Neuronal stem cell (in vitro differentiated cells): Measurements from ENCODE around the gene TGFBR3L.
"Not testable (repeated sequence)": the region's sequence is repeated elsewhere in the genome, so short reads cannot be mapped to it uniquely, and the experiment has no call there.

ENCODE experiments used
- DNase-seq: peaks from one replicate; pipeline ENCODE4 v3.0.0-alpha.2; 2013; ENCODE audit warnings: low spot score
- H2AFZ ChIP-seq: one replicate; pipeline ENCODE4 v1.6.1; 2013; ENCODE audit warnings: mild to moderate bottlenecking, low read length, inconsistent platforms
- H2AK5ac ChIP-seq: 2 replicates; pipeline ENCODE4 v1.6.1; 2013; ENCODE audit warnings: low read depth, mild to moderate bottlenecking, inconsistent platforms, low read length, moderate library complexity, mixed read lengths
- H2BK120ac ChIP-seq: 2 replicates; pipeline ENCODE4 v1.6.1; 2013; ENCODE audit warnings: low read depth, mild to moderate bottlenecking, inconsistent platforms, low read length, moderate library complexity, mixed read lengths
- H2BK12ac ChIP-seq: one replicate; pipeline ENCODE4 v1.6.1; 2013; ENCODE audit warnings: low read length, inconsistent platforms
- H2BK15ac ChIP-seq: 2 replicates; pipeline ENCODE4 v1.6.1; 2013; ENCODE audit warnings: mild to moderate bottlenecking, low read length, inconsistent platforms, mixed read lengths
- H2BK5ac ChIP-seq: one replicate; pipeline ENCODE4 v1.6.1; 2013; ENCODE audit warnings: inconsistent platforms, mild to moderate bottlenecking, low read length, moderate library complexity
- H3K14ac ChIP-seq: one replicate; pipeline ENCODE4 v1.6.1; 2013; ENCODE audit warnings: low read length, inconsistent platforms
- H3K18ac ChIP-seq: 2 replicates; pipeline ENCODE4 v1.6.1; 2013; ENCODE audit warnings: low read length, inconsistent platforms
- H3K23ac ChIP-seq: 2 replicates; pipeline ENCODE4 v1.6.1; 2013; ENCODE audit warnings: low read depth, mild to moderate bottlenecking, mixed read lengths, low read length, inconsistent platforms; ENCODE audit not compliant: poor library complexity
- H3K27ac ChIP-seq: replicated peaks from 3 replicates; pipeline ENCODE4 v1.5.1; 2013; ENCODE audit warnings: low read length, inconsistent platforms
- H3K27me3 ChIP-seq, 3 experiments: 2 replicates each; pipeline ENCODE4 v1.6.1; 2013; ENCODE audit warnings: low read length in 3 of 3, mild to moderate bottlenecking in 2 of 3, inconsistent platforms in 1 of 3, low read depth in 1 of 3, mixed read lengths in 1 of 3, moderate library complexity in 1 of 3; ENCODE audit not compliant: control insufficient read depth in 3 of 3, insufficient read depth in 3 of 3
- H3K36me3 ChIP-seq, 2 donors: replicated peaks in 1 of 2; 2 replicates each; pipeline ENCODE4 v1.6.1; 2013; ENCODE audit warnings: low read length in 2 of 2; ENCODE audit not compliant: control insufficient read depth in 2 of 2, insufficient read depth in 2 of 2
- H3K4ac ChIP-seq: 2 replicates; pipeline ENCODE4 v1.6.1; 2013; ENCODE audit warnings: inconsistent platforms, mild to moderate bottlenecking, low read length, moderate library complexity
- H3K4me1 ChIP-seq, 2 donors: 1 replicate in 1 of 2; 2 replicates in 1 of 2; pipeline ENCODE4 v1.6.1; 2013; ENCODE audit warnings: low read length in 2 of 2, low read depth in 1 of 2; ENCODE audit not compliant: control insufficient read depth in 2 of 2, insufficient read depth in 1 of 2
- H3K4me2 ChIP-seq: one replicate; pipeline ENCODE4 v1.6.1; 2013; ENCODE audit warnings: mild to moderate bottlenecking, low read length, inconsistent platforms; ENCODE audit not compliant: insufficient read depth, poor library complexity, severe bottlenecking
- H3K4me3 ChIP-seq, 2 donors: 2 replicates each; pipeline ENCODE4 v1.5.1; 2013; ENCODE audit warnings: low read length in 2 of 2, mild to moderate bottlenecking in 2 of 2, inconsistent platforms in 1 of 2, moderate library complexity in 1 of 2
- H3K79me1 ChIP-seq: one replicate; pipeline ENCODE4 v1.6.1; 2013; ENCODE audit warnings: low read depth, mild to moderate bottlenecking, inconsistent platforms, low read length, moderate library complexity
- H3K9ac ChIP-seq: one replicate; pipeline ENCODE4 v1.6.1; 2013; ENCODE audit warnings: mild to moderate bottlenecking, low read depth, low read length, inconsistent platforms; ENCODE audit not compliant: poor library complexity
- H3K9me3 ChIP-seq, 2 donors: replicated peaks in 1 of 2; 2 replicates each; pipeline versions ENCODE3 to v1.6.1; 2013; ENCODE audit warnings: low read length in 2 of 2, mild to moderate bottlenecking in 2 of 2, inconsistent platforms in 1 of 2, low read depth in 1 of 2, mixed read lengths in 1 of 2, moderate library complexity in 1 of 2; ENCODE audit not compliant: control insufficient read depth in 2 of 2, insufficient read depth in 1 of 2
- H4K8ac ChIP-seq: one replicate; pipeline ENCODE4 v1.6.1; 2013; ENCODE audit warnings: low read depth, mild to moderate bottlenecking, inconsistent platforms, low read length, moderate library complexity
- H4K91ac ChIP-seq: one replicate; pipeline ENCODE4 v1.6.1; 2013; ENCODE audit warnings: low read length, low read depth, mild to moderate bottlenecking, inconsistent platforms; ENCODE audit not compliant: poor library complexity
- WGBS, 2 donors: extraction: QIAGEN DNeasy Blood & Tissue Kit; methylation state at CpG; one replicate each; pipeline ENCODE4 v1.1.7; 2013; ENCODE audit warnings: missing lambda C conversion rate in 2 of 2, mixed read lengths in 1 of 2; ENCODE audit not compliant: insufficient read length in 2 of 2, insufficient replicate concordance in 1 of 2; ENCODE audit errors: extremely low coverage in 2 of 2; 5-methylcytosine and 5-hydroxymethylcytosine counted together

The TGFBR3L gene

GRCh38 chr19:7917267-7918061, 2.8 kb downstream of the TGFBR3L start:
- Histone ChIP-seq H2BK5ac (peak overlapping the region; percentile 48), H4K91ac (peak overlapping the region; percentile 95), H2AFZ (peak overlapping the region; percentile 91), H3K27ac (no peak overlapping the region), H3K27me3 (peaks cover 22 to 42% (median 22%) of the 10 kb centered on the region in 3 experiments), H3K9ac (peak overlapping the region; percentile 95), H3K4ac (peak overlapping the region; percentile 89), H3K79me1 (peaks cover 6% of the 10 kb centered on the region), H3K9me3 (no peaks in the 10 kb centered on the region), H2BK120ac (peak overlapping the region; percentile 47), H2BK15ac (peak overlapping the region; percentile 78), H3K14ac (peak overlapping the region; percentile 71), H4K8ac (peak overlapping the region; percentile 96), H2BK12ac (peak overlapping the region; percentile 84), H3K4me2 (peak overlapping the region; percentile 98), H3K36me3 (peaks cover 11 to 15% of the 10 kb centered on the region in 2 donors), H3K18ac (peak overlapping the region; percentile 95), H3K23ac (peak overlapping the region; percentile 85), H3K4me3 (peak overlapping the region; percentile 46 to 74), H3K4me1 (peaks cover 18 to 25% of the 10 kb centered on the region in 2 donors), H2AK5ac (peak overlapping the region; percentile 53)
- DNase-seq: no peak
- WGBS, 2 donors: no CpG with 5 or more reads among the region's 71 CpGs

GRCh38 chr19:7918062-7918614, 3.5 kb downstream of the TGFBR3L start:
- WGBS, 2 donors: no CpG with 5 or more reads among the region's 29 CpGs
- Histone ChIP-seq H3K4me3 (peak overlapping the region; percentile 46 to 74), H3K4me1 (peaks cover 18 to 25% of the 10 kb centered on the region in 2 donors)

DNA sequence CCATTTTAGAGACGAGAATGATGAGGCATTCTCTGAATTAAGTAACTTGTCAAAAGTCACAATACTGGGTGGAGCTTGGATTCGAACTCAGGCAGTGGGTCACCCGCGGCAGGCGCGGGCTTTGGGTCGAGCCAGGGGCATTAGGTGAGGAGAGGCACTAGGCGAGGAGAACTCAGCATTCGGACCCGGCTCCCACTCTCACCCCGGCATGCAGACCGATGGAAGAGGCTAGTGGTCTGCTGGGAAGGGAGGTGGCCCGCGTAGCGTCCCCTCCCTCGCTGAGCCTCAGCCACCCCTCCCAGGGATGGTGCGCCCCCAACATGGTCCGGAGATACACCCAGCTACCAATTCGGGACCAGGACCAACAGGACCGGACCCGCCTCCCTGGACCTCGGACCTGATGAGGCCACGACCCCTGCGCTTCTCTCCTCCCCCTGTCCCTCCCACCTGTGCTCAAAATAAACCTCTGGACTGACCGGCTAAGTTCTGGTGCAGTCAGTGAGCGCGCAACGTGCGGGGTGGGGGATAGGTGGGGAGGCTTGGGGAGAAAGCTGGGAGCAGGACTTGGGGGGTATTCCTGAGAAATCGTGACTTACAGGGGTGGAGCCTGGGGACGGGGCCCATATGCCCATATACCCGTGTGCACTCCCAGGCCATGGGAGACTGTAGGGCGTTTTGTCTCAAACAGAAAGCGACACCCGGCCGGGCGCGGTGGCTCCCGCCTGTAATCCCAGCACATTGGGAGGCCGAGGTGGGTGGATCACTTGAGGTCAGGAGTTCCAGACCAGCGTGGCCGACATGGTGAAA, 4.2 kb downstream of the TGFBR3L start:
- Histone ChIP-seq H2AK5ac (peak overlapping the region; percentile 97), H2BK15ac (no peak overlapping the region), H3K27ac (no peak overlapping the region), H3K14ac (no peak overlapping the region), H2BK5ac (no peak overlapping the region), H3K4me1 (peaks cover 19 to 25% of the 10 kb centered on the region in 2 donors), H3K4ac (no peak overlapping the region), H3K36me3 (peaks cover 20 to 23% of the 10 kb centered on the region in 2 donors), H3K18ac (no peak overlapping the region), H3K9me3 (no peaks in the 10 kb centered on the region), H2BK120ac (no peak overlapping the region), H4K91ac (no peak overlapping the region), H3K23ac (peak overlapping the region; percentile 55), H3K9ac (peak overlapping the region; percentile 30), H3K79me1 (peaks cover 13% of the 10 kb centered on the region), H4K8ac (no peak overlapping the region), H3K27me3 (peaks cover 22 to 42% (median 22%) of the 10 kb centered on the region in 3 experiments), H3K4me3 (peak overlapping the region in 1 of 2 donors; percentile 43), H2BK12ac (no peak overlapping the region), H3K4me2 (no peak overlapping the region), H2AFZ (no peak overlapping the region)
- no CpG with 5 or more reads among the region's 42 CpGs for WGBS, 2 donors
- no peak for DNase-seq

More at GRCh38 chr19:7918062-7918614, 3.5 kb downstream of the TGFBR3L start:
- not testable (repeated sequence) for H3K9me3 ChIP-seq, H2BK12ac ChIP-seq, H4K8ac ChIP-seq, H2AK5ac ChIP-seq, H3K23ac ChIP-seq, H2BK120ac ChIP-seq, H4K91ac ChIP-seq, H3K79me1 ChIP-seq, H3K14ac ChIP-seq, DNase-seq, H3K27ac ChIP-seq
- Histone ChIP-seq H2AFZ (peak overlapping the region; percentile 91), H3K4ac (peak overlapping the region; percentile 76), H2BK15ac (peak overlapping the region; percentile 33), H3K18ac (peak overlapping the region; percentile 95), H2BK5ac (peak overlapping the region; percentile 48), H3K4me2 (peak overlapping the region; percentile 98), H3K9ac (peak overlapping the region; percentile 95), H3K27me3 (peaks cover 22 to 42% (median 22%) of the 10 kb centered on the region in 3 experiments), H3K36me3 (peaks cover 14 to 17% of the 10 kb centered on the region in 2 donors)
